Suppressor macrophage (primary cell): ENCODE results near the gene ZNF771.

ENCODE experiments used
- DNase-seq, 4 experiments: peaks; one replicate each; pipeline ENCODE4 v3.0.0-alpha.2; 2020 to 2022

ZNF771 gene

DNA sequence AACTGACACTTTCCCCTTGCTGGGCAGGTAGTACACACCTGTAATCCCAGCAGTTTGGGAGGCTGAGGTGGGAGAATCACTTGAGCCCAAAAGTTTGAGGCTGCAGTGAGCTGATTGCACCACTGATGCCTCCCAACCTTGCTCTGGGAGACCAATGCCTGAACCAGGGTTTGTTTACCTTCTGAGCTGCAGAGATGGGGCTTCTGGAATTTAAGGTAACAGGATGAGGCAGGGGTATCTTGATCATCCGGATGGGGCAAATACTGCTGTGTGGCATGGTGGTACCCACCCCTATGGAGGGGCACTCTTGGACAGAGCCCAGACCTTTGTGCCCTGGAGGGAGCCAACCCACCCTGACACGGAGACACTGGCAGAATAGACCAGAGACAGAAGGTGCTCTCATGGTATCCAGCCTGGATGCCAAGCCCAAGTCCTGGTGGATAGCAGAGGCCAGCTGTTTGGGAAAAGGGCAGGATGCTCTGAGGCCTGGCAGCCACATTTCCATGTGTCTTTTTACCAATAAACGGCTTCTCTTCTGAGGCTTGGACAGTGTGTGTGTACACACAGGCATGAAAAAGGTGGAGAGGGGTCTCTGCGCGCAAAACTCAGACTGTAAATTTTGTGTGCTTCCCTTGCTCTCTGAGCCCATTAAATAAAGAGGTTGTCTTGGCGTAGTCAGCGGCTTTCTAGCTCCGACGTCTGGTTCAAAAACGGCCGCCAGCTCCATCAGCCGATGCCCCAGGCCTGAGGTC lies 7.8 kb upstream of the ZNF771 start:
- no peak for DNase-seq

DNA sequence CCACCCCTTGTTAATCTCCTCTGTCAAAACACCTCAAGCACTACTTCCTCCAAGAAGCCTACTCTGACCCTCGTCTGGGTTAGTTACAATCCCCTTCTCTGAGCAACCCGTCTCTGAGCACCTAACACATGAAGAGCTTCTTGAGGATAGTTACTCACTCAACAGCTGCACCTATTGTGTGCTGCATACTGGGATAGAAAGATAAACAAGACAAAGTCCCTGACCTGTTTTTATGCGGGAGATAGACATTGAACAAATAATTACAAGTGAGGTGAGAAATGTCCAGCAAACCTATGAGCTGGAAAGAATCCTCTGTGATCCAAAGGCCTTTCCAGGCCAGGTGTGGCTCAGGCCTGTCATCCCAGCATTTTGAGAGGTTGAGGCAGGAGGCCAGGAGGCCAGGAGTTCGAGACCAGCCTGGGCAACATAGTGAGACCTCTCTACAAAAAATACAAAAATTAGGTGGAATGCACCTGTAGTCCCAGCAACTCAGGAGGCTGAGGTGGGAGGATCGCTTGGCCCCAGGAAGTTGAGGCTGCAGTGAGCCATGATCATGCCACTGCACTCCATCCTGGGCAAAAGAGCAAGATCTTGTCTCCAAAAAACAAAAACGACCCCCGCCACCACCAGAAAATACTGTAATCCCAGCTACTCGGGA lies 5.5 kb upstream of the ZNF771 start:
- DNase-seq: no peak

DNA sequence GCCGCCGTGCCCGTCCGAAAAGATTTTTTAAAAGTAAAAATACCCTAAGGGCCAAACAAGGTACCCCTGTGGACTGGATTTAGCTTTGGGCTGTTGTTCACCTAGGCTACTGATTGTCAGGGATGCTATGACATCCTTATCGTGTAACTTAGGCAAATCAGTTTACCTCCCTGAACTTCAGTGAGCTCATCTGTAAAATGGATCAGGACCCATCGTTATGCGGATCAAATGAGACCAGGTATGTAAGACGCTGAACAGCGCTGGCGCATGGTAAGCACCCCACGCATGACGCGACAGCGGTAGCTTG lies 658 bp upstream of the ZNF771 start:
- no peak for DNase-seq

DNA sequence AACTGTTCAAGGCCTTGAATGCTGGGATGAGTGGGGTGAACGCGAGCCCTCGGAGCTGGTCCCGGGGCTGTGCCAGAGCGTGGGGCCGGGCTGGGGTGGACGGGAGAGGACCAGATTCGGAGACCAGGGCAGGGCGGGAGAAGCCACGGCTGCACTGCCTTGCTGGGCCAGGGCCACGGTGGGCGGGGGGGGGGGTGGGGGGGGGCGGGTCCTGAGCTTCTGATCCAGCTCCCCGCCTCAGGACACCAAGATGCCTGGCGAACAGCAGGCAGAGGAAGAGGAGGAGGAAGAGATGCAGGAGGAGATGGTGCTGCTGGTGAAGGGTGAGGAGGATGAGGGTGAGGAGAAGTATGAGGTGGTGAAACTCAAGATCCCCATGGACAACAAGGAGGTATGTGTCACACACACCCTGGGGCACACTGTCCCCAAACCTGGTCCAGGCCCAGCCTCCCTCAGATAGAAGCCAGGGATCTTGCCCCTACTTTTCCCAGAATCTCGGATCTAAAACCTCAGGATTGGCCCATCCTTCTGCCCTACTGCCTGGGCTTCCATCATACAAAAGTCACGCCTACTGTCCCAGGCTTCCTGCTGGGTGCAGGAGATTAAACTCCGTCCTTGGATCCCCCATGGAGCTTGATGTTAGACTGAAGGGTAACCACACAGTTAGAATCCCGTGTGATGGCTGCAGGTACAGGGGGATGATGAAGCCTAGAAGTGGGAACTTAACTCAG lies 563 bp downstream of the ZNF771 start:
- DNase-seq: no peak

DNA sequence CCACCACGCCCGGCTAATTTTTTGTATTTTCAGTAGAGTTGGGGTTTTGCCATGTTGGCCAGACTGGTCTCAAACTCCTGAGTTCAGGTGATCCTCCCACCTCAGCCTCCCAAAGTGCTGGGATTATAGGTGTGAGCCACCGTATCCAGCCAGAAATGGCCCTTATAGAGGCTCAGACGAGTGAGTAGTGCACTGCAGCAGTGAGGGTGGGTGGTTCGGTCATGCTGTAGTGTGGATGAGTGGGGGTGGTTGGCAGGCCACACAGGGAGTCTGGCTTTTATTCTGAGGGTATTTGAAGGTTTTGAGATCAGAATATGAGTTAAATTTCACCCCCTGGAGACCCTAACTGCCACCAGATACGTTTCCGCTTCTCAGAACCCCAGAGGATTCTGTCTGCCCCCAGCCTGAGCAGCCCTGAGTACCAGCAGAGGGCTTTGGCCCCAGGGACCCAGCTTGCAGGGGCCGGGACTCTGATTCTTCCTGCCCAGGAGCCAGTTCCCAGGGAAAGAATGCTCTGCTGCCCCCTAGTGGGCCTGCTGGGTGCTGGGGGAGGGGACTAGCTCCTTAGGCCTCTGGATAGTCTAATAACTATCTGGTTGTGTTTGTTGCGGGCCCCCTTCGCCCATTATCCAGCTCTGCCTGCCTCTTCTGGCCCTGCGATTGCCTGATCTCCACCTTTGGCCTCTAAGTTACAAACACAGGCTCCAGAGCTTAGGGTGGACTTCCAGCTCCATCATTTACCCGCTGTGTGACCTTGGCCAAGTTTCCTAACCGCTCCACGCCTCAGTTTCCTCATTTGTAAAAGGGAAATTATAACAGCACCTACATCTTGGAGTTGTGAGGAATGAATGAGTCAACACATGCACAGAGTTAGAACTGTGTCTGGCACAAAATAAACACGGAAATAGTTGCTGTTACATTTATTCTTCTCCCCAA lies 2.0 kb downstream of the ZNF771 start:
- peak; percentile 92 to 97 (median 95) for DNase-seq

DNA sequence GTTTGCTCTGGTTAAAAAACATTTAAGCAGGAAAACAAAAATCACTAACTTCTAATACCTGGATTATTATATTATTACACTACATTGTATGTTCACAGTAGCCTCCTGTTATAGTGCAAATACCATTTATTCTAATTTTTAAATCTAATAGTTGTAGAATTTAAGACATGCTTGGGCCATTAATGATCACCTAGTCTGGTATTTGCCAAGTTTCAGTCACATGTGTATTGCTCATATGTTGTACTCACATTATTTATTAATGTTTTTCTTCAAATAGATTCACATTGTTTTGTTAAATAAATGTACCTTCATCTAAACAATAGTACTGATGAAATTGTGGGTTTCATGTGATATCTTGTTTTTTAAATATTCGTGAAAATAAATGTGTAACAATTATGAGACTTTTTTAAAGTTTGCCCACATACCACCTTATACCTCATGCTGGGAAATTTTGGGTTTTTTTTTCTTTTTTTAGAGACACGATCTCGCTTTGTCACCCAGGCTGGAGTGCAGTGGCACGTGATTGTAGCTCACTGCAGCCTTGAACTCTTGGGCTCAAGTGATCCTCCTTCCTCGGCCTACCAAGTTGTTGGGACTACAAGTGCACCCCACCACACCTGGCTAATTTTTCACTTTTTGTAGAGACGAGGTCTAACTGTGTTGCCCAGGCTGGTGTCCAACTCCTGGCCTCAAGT lies 5.9 kb downstream of the ZNF771 start:
- no peak for DNase-seq

DNA sequence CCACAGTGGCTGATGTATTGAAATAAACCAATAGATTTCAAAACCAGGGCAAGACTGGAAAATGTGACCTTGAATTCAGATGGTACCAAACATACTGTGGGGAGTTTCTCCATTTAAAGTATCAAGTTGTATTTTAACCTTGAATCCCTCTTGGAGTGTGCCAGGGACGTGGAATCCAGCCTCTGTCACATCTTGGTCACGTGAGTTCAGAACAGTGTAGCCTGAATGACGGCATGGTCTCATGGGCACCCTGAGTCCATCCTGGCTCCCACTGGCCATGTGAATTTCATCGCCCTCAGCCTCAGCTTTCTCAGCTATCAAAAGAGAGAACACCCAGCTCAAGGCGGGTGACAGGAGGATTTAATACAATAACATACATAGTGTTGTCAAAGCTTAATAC lies 6.8 kb downstream of the ZNF771 start:
- DNase-seq: no peak

DNA sequence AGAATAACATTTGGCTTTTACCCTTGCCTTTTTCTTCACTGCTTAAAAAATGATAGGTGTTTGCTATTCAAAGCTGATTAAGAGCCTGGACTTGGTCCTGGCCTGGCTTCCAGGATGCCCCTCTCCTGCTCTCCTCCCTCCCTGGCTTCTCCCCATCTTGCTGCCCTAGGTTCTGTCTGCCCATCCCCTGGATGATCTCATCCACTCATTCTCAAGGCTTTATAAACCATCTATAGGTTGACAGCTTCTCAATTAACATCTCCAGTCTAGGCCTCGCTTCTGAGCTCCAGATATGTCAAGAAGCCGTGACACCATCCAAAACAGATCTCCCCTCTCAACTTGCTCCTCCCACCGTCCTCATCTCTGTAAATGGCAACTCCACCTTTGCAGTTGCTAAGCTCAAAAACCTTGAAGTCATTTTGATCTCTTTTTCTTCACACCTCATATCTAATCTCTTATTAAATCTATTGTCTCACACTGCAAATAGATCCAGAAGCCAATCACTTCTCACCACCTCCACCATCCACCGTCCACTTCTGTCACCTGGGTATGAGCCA lies 8.7 kb downstream of the ZNF771 start:
- DNase-seq: no peak

DNA sequence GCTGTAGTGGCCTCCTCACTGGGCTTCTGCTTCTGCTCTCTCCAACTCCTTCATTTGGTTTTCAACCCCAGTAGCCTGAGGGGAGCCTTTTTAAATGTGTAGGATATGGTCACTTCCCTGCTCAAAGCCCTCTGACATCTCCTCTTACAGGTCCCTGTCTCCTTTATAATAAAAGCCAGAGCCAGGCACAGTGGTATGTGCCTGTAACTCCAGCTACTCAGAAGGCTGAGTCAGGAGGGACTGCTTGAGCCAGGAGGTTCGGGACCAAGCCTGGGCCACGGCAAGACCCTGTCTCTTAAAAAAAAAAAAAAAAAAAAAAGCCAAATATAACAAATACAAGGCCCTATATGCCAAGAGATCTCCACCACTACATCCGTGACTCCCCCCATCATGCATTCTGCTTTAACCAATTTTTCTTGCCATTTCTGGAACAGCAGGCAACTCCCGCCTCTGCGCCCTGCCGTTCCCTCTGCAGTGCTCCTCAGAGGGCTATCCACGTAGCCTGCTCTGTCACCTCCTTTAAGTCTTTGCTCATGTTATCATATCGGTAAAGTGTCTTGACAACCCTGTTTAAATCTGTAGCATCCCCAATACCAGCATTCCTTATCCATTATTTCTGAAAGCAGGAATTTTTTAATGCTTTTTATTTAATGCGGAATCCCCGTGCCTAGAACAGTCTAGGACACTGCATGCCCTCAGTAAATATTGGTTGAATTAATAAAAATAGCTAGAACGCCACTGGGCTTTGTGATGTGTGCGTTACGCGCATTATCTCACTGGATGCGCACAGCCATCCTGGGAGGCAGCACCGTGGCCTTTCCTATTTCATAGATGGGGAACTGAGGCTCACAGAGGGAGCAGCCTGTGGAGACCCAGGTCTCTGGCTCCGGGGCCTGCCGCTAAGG lies 9.5 kb downstream of the ZNF771 start:
- DNase-seq: no peak

DNA sequence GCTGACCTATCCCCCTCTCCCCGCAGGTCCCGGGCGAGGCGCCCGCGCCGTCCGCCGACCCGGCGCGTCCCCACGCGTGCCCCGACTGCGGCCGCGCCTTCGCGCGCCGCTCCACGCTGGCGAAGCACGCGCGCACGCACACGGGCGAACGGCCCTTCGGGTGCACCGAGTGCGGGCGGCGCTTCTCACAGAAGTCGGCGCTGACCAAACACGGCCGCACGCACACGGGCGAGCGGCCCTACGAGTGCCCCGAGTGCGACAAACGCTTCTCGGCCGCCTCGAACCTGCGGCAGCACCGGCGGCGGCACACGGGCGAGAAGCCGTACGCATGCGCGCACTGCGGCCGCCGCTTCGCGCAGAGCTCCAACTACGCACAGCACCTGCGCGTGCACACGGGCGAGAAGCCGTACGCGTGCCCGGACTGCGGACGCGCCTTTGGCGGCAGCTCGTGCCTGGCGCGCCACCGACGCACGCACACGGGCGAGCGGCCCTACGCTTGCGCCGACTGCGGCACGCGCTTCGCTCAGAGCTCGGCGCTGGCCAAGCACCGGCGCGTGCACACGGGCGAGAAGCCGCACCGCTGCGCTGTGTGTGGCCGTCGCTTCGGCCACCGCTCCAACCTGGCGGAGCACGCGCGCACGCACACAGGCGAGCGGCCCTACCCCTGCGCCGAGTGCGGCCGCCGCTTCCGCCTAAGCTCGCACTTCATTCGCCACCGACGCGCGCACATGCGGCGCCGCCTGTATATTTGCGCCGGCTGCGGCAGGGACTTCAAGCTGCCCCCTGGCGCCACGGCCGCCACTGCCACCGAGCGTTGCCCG lies 10.3 kb downstream of the ZNF771 start:
- peak; percentile 94 to 97 (median 96) for DNase-seq

DNA sequence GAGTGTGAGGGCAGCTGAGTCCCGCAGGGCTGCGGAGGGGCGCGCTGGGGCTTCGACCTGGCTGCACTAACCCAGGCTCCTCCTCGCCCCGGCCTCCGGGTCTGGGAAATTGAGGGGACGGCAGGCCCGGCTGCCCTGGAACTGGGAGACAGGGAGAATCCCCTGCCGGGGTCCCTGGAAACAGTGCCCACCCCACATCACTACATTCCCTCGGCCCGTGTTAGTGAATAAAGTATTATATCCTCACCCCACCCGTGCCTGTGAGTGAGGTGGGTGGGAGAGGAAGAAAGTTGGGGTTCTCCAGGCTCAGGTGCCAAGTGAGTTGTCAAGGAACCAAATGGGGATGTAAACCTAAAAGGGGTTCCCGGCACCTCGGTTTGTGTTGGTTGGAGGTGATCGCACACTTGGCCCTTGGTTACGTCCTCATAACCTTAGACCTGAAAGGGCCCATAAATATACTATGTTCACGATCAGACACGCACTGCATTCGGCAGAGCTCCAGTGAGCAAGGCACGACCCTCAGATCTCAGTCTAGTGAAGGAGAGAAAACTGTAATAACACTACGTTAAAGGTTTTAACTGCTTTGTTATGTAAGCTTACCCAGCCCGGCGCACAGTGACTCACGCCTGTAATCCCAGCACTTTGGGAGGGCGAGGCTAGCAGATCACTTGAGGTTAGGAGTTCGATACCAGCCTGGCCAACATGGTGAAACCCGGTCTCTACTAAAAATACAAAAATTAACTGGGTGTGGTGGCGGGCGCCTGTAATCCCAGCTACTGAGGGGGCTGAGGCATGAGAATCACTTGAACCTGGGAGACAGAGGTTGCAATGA lies 11.2 kb downstream of the ZNF771 start:
- DNase-seq: no peak

DNA sequence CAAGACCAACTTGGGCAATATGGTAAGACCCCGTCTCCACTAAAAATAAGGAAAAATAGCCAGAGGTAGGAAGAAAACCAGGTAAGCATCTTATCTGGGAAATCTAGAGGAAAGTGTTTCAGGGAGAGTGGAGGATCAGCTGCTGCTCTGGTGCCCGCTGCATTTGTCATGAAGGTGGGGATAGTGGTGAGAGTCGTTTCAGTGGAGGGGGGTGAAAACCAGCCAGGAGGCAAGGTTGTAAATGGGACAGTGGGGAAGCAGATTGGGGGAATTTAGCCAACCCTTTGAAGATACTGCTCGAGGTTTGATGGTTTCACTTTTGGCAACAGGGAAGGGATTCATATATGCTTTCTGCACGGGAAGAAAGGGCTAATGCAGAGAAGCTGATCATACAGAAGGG lies 13.6 kb downstream of the ZNF771 start:
- DNase-seq: no peak

DNA sequence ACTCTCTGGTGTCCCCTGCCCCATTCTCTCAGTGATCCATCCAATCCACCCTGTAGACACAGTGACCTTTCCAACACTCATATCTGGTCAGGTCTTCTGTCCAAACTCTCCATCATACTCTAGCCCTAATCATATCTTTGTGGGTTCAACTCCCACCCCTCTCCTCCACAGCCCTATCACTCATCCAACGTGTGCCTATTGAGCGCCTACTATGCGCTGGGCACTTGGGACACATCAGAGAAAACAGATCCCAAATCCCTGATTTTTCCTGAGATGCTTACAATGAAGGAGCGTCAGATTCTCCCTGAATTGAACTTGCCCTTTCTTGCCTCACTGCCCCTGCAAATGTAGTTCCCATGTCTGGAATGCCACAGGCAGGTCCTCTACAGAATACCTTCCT lies 20.6 kb downstream of the ZNF771 start:
- no peak for DNase-seq

DNA sequence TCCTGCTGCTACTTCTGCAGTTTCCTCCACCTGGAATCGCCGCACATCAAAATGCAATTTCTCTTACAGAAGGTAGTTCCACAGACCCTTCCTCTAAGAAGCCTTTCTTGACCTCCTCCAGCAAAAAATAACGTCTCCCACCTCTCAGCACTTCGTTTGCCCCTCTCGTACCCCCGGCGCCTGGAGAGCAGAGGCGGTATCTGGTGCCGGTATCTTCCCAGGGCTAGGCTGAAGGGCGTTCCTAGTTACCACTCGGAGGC lies 21.9 kb downstream of the ZNF771 start:
- no peak for DNase-seq

DNA sequence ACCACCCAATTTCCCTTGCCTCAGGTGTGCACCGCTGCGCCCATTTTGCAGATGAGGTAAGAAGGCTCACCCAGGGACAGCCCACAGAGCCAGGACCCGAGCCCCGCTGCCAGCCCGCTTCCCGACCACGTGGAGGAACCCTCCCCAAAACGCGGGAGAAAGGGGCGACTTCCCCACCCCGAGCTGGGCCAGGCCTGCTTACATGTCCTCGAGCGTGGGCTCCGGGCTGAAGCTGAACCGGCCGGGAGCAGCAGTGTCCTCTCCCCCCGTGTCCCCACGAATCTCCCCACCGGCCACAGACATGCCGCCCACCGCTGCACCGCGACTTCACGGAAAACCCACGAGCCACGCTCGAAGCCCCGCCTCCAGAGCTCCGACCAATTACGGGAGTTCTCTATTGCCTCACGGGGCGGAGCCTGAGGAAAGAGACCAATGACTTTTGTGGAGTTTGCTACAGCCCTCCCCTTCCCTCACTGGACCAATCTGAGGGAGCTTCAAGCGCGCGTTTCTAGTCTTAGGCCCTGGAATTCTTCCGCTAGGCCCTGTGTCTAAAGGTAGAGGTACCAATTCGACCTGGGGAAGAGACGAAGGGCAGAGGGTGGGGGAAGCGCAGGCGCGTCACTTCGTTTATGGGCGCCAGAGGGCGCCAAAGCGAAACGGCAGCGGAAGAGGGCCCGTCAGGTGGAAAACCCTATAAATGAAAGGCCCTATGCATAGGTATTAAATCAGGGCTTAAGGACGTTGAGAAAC lies 22.4 kb downstream of the ZNF771 start, which contains the start of gene DCTPP1:
Gene DCTPP1 (minus strand): TSS at position 353 of the 750 bp plus-strand sequence. CDS start 50 bp downstream, at position 303.
- DNase-seq: peak; percentile 96 to 98 (median 98)

DNA sequence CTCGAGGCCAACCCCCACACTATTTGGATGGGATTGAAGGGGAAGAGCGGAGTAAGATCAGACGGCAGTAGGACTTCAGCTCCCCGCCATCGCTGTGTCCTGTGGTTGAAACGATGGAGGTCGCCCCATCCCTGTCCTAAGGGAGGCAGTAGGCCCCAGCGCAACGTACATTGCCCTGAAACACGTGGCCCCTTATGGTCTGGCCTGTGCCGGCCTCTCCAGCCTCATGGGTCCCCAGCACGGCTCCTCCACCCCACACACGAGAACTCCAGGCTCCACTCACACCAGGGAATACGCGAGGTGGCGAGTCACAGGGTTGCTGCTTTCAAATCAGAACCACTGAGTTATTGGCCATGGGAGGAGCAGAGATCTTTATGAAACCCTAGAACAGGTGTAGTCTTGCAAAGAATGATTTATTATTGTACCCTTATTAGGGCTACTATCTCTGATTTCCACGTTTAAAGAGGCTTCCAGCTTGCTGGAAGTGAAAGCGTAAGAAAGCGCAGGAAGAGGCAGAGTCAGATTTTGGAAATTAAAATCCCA lies 23.1 kb downstream of the ZNF771 start:
- no peak for DNase-seq

DNA sequence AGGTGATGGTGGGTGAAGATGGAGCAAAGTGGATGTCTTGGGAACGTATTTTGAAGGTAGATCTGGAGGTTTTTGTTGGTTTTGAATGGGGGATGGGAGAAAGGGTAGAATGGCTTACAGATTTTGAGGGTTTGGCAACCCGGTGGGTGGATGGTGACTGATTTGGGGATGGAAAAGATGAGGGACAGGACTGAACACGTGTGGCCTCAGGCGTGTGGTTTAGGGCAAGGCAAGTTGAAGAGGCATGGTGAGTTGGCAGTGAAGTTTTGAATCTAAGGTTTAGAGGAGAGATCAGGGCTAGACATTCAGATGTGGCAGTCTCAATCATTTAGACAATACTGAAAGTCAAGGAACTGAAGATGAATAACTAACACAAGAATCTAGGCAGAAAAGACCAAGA lies 27.4 kb downstream of the ZNF771 start:
- no peak for DNase-seq

DNA sequence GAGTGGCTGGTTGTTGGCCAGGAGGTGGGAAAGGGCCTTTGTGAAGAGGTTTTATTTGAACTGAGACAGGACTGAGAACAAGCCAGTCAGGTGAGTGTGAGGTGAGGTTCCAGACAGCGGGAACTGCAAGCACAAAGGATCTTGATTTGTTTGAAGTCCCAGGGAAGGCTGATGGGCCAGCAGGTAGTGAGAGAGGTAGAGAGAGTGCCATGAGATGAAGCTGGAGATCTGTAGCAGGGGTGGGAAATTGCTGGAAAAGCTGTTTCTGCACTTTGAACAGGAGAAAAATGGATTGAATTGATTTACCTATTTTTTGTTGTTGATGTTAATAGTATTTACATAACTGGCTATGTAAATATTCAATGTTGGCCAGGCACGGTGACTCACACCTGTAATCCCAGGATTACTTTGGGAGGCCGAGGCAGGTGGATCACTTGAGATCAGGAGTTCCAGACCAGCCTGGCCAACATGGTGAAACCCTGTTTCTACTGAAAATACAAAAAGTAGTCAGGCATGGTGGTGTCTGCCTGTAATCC lies 30.2 kb downstream of the ZNF771 start:
- no peak for DNase-seq
